GM19452 (cell line): Measurements from ENCODE around the gene WDR90.
"Not testable (repeated sequence)": the region's sequence is repeated elsewhere in the genome, so short reads cannot be mapped to it uniquely, and the experiment has no call there.

Experiments
- ATAC-seq: cut with Tn5 transposase; IDR thresholded peaks from one replicate; pipeline ENCODE4 v1.9.1; 2021; ENCODE audit not compliant: unreplicated experiment

Gene WDR90

GRCh38 chr16:684961-685696 lies 36.0 kb downstream of the WDR90 start:
- ATAC-seq, result no peak

DNA sequence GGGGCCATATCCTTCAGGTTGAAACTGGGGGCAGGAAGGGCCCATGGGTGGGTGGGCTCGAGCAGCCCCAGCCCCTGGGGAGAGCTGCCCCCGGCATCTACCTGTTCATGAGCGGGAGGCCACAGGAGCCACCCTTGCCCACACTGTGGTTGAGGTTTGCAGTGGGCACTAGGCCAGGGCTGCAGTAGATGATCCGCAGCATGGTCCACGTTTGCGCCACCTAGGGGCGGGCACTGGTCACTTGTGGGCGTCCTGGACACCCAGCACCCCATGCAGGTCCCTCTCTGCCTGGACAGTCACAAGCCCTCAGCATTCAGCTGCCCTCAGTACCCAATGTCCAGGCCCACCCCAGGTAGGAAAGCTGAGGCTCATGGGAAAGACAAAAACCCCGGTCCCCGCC lies 36.8 kb downstream of the WDR90 start:
- no peak for ATAC-seq

GRCh38 chr16:686459-687260 lies 37.5 kb downstream of the WDR90 start:
- no peak for ATAC-seq

DNA sequence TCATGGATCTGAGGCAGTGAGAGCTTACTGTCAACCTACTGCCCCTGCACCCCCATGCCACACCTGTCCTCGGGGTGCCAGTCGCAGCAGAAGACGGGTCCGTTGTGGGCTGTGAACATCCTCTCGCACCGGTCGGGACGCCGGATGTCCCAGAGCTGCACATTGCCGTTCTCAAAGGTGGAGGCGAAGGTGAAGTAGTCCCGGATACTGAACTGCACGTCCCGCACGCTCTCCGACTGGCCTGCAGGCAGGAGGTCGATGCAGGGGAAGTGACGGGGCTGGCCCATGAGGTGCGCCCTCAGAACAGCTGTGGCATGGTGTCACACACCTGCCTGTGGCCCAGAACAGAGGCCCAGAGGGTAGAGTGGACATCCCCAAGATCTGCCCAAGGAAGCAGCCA lies 38.3 kb downstream of the WDR90 start:
- ATAC-seq, result no peak

GRCh38 chr16:689175-689897 lies 40.2 kb downstream of the WDR90 start:
- ATAC-seq, result no peak

GRCh38 chr16:691242-691641 lies 42.1 kb downstream of the WDR90 start:
- not testable (repeated sequence) for ATAC-seq

- ATAC-seq, result no peak
Measured at GRCh38 chr16:692356-693108, 43.4 kb downstream of the WDR90 start.

- ATAC-seq, result no peak
Measured at GRCh38 chr16:693364-693763, 44.2 kb downstream of the WDR90 start.

- no peak for ATAC-seq
Measured at GRCh38 chr16:693766-694165, 44.6 kb downstream of the WDR90 start.

DNA sequence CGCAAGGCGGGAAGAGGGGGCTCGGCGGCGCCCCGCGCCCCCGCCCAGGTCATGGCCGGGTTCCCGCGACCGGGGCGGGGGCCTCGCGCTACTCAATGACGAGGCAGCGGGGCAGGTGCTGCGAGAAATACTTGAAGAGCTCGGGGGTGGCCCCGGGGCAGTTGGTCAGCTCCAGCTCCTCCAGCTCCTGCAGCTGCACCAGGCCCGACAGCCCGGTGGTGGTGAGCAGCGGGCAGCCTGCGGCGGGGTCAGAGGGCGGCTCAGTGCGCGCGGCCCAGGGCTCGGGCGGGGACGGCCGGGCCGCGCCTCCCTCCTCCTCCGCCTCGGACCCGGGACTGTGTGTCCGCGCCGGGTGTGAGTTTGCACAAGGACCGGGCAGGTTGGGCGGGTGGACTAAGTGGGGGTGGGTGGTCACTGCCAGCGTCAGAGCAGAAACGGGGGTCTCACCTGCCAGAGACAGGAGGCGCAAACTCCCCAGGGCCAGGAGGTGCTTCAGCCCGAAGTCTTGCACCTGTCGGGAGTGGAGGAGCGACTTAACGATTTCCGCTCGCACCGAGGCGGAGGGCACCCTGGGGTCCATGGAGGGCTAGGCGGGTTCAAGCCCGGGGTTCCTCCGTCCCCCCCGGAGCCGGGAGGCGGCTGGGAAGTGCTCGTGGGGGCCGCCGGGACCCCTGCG lies 45.2 kb downstream of the WDR90 start:
- no peak for ATAC-seq

- no peak for ATAC-seq
Measured at GRCh38 chr16:694863-695354, 45.7 kb downstream of the WDR90 start.

DNA sequence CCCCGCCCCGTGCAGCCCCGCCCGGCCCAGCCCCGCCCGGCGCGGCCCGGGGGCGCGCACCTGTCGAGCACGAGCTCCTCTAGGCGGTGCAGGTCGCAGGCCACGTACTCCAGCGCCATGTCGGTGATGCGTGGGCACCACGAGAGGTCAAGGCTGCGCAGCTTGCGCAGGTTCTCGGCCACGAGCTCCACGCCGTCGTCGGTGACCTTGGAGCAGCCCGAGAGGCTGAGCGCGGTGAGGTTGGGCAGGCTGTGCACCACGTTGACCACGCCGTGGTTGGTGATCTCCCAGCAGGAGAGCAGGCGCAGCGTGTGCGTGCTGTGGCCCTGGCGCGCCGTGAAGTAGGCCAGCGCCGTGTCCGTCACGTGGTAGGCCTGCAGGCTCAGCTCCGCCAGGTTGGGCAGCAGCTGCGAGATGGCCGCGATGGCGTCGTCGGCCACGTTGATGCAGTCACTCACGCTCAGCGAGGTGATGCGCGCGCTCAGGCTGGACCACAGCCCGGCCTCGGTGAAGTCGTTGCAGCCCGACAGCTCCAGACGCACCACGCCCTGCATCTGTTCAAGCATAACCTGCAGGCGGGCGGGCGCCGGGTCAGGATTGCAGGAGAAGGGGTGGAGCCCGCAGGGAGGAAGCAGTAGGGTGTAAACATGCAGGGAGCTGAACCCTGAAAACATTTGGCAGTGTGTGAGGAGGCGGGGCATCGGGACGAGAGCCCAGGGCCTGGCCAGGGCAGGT lies 46.4 kb downstream of the WDR90 start:
- no peak for ATAC-seq

- ATAC-seq, result no peak
Measured at GRCh38 chr16:698911-699671, 49.9 kb downstream of the WDR90 start.

GRCh38 chr16:700684-701584 lies 51.8 kb downstream of the WDR90 start:
- ATAC-seq, result no peak

DNA sequence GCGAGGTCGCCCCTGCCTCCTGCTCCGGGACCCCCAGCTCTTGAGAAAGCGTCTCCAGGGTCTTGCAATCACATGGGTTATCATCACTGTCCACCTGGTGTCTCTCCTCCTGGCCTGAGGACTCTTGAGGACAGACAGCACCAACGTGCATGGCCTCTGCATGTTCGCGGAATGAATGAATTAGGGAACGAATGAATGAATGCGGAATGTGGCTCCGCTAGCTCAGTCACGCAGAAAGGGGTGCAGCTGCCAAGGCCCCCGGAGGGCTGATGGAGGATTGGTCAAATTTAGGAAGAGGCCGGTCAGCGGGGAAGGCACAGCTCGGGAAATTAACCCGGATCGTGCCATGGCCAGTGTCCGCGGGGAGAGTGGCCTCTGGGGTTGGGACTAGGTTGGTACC lies 53.2 kb downstream of the WDR90 start:
- no peak for ATAC-seq

DNA sequence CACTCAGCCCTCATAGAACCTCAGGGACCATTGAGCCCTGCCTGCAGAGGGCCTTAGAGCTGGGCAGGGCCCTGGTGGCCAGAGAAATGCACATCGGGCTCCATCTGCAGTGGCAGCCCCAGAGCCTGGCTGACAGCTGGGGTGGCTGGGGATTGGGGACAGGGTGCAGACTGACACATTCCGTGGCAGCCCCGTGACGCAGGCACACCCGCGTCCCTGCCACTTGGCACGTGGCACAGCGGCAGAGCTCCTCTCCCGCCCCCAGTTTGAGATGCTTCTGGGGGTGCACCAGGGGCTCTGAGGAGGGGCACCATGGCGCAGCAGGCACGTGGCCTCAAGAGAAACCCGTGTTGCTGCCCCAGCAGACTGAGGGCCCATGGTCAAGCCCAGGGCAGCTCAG lies 54.2 kb downstream of the WDR90 start:
- no peak for ATAC-seq

DNA sequence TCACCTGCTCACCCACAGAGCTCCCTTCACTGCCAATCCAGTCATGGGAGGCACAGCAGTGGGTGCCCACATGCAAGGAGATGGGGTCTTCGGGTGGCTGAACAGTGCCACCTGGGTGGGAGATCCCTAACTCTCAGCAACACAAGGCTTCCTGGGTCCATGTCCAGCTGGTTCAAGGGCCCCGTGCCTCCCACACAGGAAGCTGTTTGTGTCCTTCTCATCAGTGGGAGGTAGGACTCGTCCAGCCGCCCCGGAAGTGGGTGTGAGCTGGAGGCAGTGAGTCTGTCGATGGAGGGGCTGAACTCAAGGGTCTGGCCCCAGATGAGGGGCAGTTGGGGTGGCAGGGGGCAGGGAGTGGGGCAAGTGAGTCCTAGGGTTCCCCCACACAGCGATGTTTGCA lies 54.9 kb downstream of the WDR90 start:
- ATAC-seq, result no peak
